Uterus (tissue), 2 donors: ENCODE data around the gene ZMPSTE24.

Experiments used
- CTCF ChIP-seq, 4 experiments: fragments of 200-600 bp in 2 of 4; fragments of 450-650 bp in 2 of 4; sonication (generic) in 2 of 4; IDR thresholded peaks; one replicate each; pipeline ENCODE4 v1.5.1; 2016 to 2019; ENCODE audit warnings: antibody characterized with exemption in 4 of 4, mild to moderate bottlenecking in 2 of 4, moderate library complexity in 1 of 4
- POLR2A ChIP-seq, 2 donors: fragments of 450-650 bp; IDR thresholded peaks; one replicate each; pipeline ENCODE4 v1.6.1; 2016; ENCODE audit warnings: antibody characterized with exemption in 2 of 2, mild to moderate bottlenecking in 1 of 2, moderate library complexity in 1 of 2

- no peak for TF ChIP-seq POLR2A (IDR thresholded peaks at IDR 0.05)
- no peak for TF ChIP-seq CTCF (IDR thresholded peaks at IDR 0.05)
Observed at GRCh38 chr1:40308036-40308727, 50.1 kb downstream of the ZMPSTE24 start.
